Measurements from ENCODE around the gene RHPN2. TPM values are rescaled to one million over a fixed set of nuclear protein-coding genes. Genes with fewer than 3 reads are reported as not detected.
A peak's percentile ranks its signal among the peaks of the same experiment; 100 is the strongest.
"Not testable (repeated sequence)": the region's sequence is repeated elsewhere in the genome, so short reads cannot be mapped to it uniquely, and the experiment has no call there.

The RHPN2 gene
- total RNA-seq, 1 donor from 2014 or later, result 4.5 TPM

DNA sequence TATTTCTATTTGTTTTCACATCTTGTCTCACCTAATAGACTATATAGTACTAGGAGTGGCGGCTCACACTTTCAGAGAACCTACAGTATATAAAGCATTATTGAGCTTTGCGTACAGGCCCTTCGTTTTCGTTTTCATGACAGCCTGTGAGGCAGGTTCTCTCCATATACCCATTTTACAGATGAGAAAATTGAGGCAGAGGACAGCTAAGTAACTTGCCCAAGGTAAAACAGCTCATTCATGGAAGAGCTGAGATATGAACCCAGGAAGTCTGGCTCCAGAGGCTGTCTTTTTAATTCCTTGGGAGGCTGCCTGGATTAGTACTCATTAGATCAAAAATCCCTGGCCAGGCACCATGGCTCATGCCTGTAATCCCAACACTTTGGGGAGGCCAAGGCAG lies 63.8 kb downstream of the RHPN2 start:
- no peaks in the 10 kb centered on the region for H3K36me3 Mint-ChIP-seq (ENCODE audit: low read depth, unreplicated experiment)
- H3K4me1 Mint-ChIP-seq (ENCODE audit: unreplicated experiment), result no peaks in the 10 kb centered on the region
- no peak for DNase-seq (ENCODE audit: low spot score)
- H3K27ac Mint-ChIP-seq (ENCODE audit: unreplicated experiment), result no peak overlapping the region
- no peaks in the 10 kb centered on the region for H3K27me3 Mint-ChIP-seq (ENCODE audit: unreplicated experiment)
- no peaks in the 10 kb centered on the region for H3K9me3 Mint-ChIP-seq (ENCODE audit: unreplicated experiment)
- no peak overlapping the region for H3K4me3 Mint-ChIP-seq (ENCODE audit: unreplicated experiment)
- TF ChIP-seq CTCF (IDR thresholded peaks at IDR 0.05; ENCODE audit: unreplicated experiment), result no peak

DNA sequence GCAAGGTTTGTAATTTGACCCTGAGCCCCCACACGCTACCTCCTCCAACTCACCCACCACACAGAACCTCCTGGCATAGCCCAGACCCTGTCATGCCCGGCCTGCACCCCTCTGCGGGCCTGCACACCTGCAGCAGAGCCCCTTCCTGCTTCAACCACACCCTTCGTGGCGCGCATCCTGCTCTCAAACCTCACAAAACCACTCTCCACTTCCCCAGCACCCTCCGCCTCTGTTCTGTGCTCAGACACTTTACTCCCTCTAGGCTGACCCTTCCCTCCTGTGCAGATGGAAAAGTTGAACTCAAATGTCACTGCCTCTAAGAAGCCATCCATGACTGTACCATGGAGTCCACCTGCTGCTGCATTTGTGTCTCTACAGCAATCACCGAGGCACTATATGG lies 64.2 kb downstream of the RHPN2 start:
- H3K4me3 Mint-ChIP-seq (ENCODE audit: unreplicated experiment), result no peak overlapping the region
- no peaks in the 10 kb centered on the region for H3K9me3 Mint-ChIP-seq (ENCODE audit: unreplicated experiment)
- DNase-seq (ENCODE audit: low spot score), result no peak
- H3K27ac Mint-ChIP-seq (ENCODE audit: unreplicated experiment), result no peak overlapping the region
- no peaks in the 10 kb centered on the region for H3K27me3 Mint-ChIP-seq (ENCODE audit: unreplicated experiment)
- H3K36me3 Mint-ChIP-seq (ENCODE audit: low read depth, unreplicated experiment), result no peaks in the 10 kb centered on the region
- no peak for TF ChIP-seq CTCF (IDR thresholded peaks at IDR 0.05; ENCODE audit: unreplicated experiment)
- no peaks in the 10 kb centered on the region for H3K4me1 Mint-ChIP-seq (ENCODE audit: unreplicated experiment)

- no peaks in the 10 kb centered on the region for H3K36me3 Mint-ChIP-seq (ENCODE audit: low read depth, unreplicated experiment)
- H3K27me3 Mint-ChIP-seq (ENCODE audit: unreplicated experiment), result no peaks in the 10 kb centered on the region
- peak overlapping the region; percentile 75 for H3K27ac Mint-ChIP-seq (ENCODE audit: unreplicated experiment)
Observed at GRCh38 chr19:32998722-32999121, 66.0 kb downstream of the RHPN2 start.

GRCh38 chr19:32997716-32998355 lies 66.9 kb downstream of the RHPN2 start:
- no peak for DNase-seq (ENCODE audit: low spot score)
- Mint-ChIP-seq H3K27me3 (ENCODE audit: unreplicated experiment) (no peaks in the 10 kb centered on the region), H3K4me3 (ENCODE audit: unreplicated experiment) (no peak overlapping the region), H3K9me3 (ENCODE audit: unreplicated experiment) (no peaks in the 10 kb centered on the region), H3K4me1 (ENCODE audit: unreplicated experiment) (no peaks in the 10 kb centered on the region), H3K27ac (ENCODE audit: unreplicated experiment) (no peak overlapping the region), H3K36me3 (ENCODE audit: low read depth, unreplicated experiment) (no peaks in the 10 kb centered on the region)
- TF ChIP-seq CTCF (IDR thresholded peaks at IDR 0.05; ENCODE audit: unreplicated experiment), result no peak

More at GRCh38 chr19:32998722-32999121, 66.0 kb downstream of the RHPN2 start:
- H3K9me3 Mint-ChIP-seq (ENCODE audit: unreplicated experiment), result no peaks in the 10 kb centered on the region
- DNase-seq (ENCODE audit: low spot score), result no peak
- H3K4me3 Mint-ChIP-seq (ENCODE audit: unreplicated experiment), result no peak overlapping the region
- no peaks in the 10 kb centered on the region for H3K4me1 Mint-ChIP-seq (ENCODE audit: unreplicated experiment)
- no peak for TF ChIP-seq CTCF (IDR thresholded peaks at IDR 0.05; ENCODE audit: unreplicated experiment)

DNA sequence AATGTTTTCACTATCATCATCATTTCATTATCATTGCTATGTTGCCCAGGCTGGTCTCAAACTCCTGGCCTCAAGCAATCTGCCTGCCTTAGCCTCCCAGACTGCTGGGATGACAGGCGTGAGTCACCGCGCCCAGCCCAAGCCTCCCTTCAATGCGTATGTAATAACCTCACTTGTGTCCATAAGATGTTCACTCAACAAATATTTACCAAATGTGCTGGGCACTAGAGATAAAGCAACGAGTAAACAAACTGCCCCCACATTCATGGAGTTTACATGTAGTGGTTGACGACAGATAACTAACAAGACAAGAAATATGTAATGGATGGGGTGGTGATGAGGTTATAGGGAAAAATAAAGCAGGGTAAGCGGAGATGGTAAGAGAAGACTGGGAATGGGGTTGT lies 67.6 kb downstream of the RHPN2 start:
- DNase-seq (ENCODE audit: low spot score); H3K9me3 Mint-ChIP-seq (ENCODE audit: unreplicated experiment); H3K4me3 Mint-ChIP-seq (ENCODE audit: unreplicated experiment); H3K27ac Mint-ChIP-seq (ENCODE audit: unreplicated experiment); H3K36me3 Mint-ChIP-seq (ENCODE audit: low read depth, unreplicated experiment); H3K4me1 Mint-ChIP-seq (ENCODE audit: unreplicated experiment); H3K27me3 Mint-ChIP-seq (ENCODE audit: unreplicated experiment): not testable (repeated sequence)

DNA sequence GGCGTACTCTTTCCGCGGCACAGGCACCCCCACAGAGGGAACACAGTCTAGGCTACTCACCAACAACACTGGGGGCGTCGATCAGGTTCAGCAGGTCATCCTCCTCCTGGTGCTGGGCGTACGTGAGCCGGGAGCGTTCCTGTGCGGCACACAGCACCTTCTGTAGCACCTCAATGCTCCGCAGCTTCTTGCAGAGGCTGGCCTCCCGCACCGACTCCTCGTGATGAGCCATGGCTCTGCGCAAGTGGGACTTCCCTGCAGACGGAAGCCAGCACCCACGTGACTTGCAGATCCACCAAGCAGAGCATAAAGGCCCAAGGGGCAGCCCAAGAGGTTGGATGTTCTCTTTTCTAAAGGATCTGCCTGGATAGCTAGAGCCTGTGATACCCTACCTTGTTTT lies 68.7 kb downstream of the RHPN2 start:
- not testable (repeated sequence) for H3K4me3 Mint-ChIP-seq (ENCODE audit: unreplicated experiment); H3K27me3 Mint-ChIP-seq (ENCODE audit: unreplicated experiment); H3K4me1 Mint-ChIP-seq (ENCODE audit: unreplicated experiment); H3K27ac Mint-ChIP-seq (ENCODE audit: unreplicated experiment); DNase-seq (ENCODE audit: low spot score); H3K36me3 Mint-ChIP-seq (ENCODE audit: low read depth, unreplicated experiment); H3K9me3 Mint-ChIP-seq (ENCODE audit: unreplicated experiment)
